HG03159 (cell line): ENCODE results near the gene FAU.

Source experiments
- ATAC-seq: cut with Tn5 transposase; IDR thresholded peaks from one replicate; pipeline ENCODE4 v1.9.1; 2021; ENCODE audit warnings: mild to moderate bottlenecking, moderate library complexity; ENCODE audit not compliant: unreplicated experiment

FAU gene

DNA sequence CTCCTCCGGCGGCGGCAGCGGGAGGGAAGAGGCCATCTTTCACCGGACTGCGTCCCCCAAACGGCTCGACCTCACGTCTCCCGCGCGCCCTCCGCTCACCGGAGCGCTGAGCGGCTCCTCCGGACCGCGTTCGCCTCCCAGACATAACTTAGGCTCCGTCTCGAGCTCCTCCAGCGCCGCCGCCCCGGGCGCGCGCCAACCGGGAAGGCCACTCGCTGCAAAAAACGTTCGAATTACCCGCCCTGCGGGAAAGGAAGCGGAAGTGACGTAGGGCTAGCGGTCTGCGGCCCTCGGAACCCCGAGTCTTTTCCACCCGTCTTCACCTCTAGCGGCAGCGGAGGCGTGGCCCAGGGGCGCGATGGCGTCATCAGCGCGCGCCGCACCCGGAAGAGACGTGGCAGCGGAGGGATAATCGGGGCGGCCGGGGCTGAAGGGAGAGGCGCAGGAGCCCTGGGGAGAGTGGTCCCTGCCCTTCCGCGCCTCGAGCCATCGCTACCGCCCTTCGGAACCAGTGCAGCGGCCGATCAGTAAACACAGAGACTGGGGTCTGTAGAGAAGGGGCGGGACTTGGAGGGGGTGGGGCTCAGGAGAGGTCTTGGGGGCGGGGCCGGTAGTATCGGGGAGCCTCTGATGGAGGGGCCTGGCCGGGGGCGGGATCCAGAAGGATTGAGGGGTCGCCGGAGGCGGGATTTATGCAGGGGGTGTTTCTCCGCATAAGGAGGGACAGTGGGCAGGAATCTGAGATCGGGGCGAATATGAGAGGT lies 37.9 kb downstream of the FAU start, which contains the start of the genes CDCA5 and ZFPL1:
TSS of gene CDCA5 (minus strand) at position 207 of the 764 bp plus-strand sequence. CDS start at position 145, 62 bp downstream.
TSS of gene ZFPL1 (plus strand) at position 389 of the 764 bp plus-strand sequence. CDS start 477 bp downstream, outside the sequence.
- peak; percentile 80 for ATAC-seq

DNA sequence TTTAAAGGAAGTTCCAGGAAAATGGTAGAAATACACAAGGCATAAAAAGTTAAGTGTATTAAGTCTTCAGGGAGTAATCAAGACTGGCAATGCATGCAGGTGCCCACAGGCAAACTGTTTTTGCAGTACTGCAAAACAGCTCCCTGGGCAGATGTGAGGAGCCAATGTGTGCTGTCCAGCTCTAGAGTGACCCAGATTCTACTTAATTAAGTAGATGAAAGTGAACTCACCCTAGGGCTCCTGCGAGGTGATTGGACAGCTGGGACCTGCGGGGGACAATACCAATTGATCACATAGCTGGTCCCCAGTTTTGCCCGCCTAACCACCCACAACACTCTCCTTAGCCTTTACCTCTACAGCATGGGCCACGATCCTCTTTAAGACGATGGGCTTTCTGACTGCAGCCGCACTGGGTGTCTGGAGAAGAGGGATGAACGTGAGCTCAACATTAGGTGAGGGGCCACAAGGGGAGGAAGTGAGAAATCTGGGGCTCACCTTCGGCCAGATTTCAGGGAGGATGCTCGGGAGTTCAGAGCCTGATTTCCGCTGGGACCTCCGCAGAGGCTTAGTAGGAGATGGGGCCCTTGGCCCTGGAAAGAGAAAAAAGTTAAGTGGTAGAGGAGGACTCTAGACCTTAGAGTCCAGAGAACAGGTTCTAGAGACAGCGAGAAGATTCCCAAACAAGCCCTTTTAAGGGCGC lies 38.6 kb downstream of the FAU start:
- peak; percentile 16 for ATAC-seq

DNA sequence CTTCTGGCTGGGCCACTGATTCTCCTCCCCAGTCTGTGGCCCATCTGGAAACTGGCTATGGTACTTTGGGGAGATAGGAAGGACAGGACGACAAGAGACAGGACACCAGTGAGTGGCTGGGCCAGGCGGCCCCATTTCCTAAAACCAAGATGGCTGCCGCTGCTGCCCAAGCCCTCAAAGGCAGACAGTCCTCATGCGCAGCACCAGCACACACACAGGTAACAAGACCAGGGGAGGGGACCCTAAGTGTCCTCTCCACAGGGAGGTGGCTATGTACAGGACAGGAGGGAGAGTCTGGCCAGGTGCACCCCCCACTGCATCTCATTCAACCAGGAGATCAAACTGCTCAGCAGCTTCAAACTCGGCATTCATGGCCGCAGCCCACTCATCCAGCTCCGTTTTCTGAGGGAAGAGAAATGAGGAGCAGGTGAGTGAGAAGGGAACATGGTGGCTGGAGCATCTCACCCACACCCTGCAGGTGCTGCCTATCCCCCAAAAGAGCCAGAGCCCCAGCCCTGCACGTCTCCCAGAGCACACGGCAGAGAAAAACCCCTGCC lies 43.1 kb downstream of the FAU start:
- ATAC-seq: no peak

DNA sequence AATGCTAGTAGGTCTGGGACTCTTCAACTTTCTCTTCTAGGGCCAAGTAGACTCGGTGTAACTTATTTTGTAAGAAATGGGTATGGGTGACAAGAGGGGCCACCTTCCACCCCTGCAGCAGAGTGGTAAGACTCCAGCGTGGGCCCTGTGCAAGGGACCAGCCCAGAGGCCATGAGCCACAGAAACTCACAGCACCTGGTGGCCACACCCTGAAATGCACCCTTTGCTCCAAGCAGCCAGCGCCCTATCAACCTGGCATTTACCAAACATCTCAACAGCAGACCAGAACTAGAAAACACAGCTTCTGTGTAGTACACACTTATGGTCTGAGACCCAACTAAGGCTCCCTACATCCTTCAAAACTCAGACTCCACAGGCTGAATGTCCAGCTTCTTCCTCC lies 43.8 kb downstream of the FAU start:
- no peak for ATAC-seq

DNA sequence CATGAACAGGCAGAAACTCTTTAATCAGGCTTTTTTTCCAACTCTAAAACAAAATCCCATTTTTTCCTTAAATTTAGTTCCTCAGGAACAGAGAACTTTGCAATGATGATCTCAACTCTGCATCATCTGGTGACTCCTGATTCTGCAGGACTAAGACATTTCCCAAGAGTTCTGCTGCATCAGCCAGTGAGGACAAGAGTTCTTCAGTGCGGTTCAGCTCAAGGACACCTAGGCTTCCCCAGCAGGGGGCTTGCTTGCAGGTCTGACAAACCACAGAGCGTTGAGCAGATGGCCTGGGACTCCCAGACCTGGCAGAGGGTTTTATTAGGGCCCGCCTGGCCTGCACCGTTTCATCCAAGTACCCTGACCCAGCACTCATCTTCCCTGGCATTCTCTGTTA lies 44.5 kb downstream of the FAU start:
- no peak for ATAC-seq

DNA sequence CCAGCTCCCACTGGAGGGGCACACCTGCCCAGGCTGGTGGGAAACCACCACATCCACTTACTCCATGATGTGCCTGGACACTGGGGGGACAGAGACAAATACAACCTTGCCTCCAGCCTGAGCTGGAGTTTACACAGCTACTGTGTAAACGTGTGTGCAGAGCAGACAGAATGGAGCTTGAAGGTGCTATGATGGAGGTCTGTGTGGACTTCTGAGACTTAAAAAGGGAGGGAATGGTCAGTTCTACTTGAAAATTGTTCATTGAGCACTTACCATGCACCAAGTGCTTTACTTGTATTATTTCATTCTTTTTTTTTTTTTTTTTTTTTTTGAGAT lies 49.3 kb downstream of the FAU start:
- ATAC-seq: no peak

DNA sequence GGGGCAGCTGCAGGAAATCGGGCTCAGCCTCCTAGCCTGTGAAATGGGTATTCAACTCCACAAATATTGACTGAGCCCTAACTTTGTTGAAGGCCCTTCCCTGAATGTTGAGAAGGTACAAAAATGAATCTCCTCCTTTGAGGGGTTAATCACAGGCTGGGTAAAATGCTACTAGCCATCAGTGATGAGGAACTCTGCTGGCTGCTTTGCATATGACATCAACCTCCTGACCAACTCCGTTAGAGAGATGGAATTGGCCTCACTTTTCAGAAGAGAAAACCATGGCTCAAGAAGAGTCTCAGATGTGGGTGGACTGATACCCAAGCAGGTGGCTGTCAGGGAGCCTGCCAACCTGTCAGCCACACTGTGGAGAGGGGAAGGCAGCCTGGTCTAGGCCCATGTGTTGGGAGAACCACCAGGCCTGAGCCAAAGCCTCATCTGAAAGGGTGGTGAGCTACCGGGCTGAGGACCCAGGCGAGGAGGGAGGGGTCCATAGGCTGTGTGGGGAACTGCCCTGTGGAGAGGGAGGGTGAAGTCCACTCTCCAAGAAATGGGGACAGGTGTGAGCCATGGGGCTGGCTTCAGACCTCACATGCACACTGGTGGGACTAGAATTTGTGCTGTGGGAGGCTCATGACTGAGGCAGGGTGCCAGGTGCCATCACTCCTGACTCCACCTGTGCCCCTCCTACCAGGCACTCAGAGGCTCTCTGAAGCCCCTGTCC lies 49.9 kb downstream of the FAU start:
- ATAC-seq: no peak
